ENCODE data around the gene MYOM1.

Gene MYOM1

DNA sequence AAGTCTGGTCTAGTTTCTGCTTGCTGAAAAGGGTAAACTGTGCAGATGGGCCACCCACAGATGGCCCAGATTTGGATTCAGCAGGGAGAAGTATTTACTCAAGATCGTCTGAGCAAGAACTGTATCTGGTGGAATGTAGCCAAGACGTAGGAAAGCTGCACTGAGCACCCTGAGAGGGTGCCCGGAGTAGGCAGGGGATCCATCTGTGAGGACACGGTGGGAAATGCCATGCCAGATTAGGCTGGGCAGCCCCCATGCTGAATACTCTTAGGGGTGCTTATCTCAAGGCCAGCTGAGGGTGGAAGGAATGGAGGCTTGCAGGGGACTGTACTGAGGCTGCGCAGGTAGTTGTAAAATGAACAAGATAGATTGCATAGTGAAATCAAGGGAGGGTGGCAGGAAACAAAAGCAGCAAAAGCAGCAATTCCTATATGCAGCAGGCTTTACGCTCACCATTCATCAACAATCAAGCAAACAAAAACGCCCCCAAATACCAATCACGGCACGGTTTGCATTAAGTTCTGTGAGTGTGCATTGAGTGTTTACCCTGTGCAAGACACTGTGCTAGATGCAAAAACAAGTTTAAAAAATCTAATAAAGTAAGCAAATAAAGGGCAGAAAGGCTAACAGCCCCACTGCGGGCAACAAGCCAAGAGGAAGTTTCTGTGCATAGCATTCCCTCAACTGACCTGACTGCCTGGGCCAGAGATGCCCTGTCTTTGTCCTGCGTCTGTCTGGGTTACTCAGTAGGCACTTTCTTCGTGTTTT is 174.7 kb downstream of the MYOM1 start:
- TF ChIP-seq, protein P1, sequence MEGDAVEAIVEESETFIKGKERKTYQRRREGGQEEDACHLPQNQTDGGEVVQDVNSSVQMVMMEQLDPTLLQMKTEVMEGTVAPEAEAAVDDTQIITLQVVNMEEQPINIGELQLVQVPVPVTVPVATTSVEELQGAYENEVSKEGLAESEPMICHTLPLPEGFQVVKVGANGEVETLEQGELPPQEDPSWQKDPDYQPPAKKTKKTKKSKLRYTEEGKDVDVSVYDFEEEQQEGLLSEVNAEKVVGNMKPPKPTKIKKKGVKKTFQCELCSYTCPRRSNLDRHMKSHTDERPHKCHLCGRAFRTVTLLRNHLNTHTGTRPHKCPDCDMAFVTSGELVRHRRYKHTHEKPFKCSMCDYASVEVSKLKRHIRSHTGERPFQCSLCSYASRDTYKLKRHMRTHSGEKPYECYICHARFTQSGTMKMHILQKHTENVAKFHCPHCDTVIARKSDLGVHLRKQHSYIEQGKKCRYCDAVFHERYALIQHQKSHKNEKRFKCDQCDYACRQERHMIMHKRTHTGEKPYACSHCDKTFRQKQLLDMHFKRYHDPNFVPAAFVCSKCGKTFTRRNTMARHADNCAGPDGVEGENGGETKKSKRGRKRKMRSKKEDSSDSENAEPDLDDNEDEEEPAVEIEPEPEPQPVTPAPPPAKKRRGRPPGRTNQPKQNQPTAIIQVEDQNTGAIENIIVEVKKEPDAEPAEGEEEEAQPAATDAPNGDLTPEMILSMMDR (conservative IDR thresholded peaks at IDR 0.05; ENCODE audit: low read depth, low read length), result no peak
- no peak for DNase-seq (ENCODE audit: low read depth)
- H3K4me3 ChIP-seq (ENCODE audit: low read length), result no peak overlapping the region

DNA sequence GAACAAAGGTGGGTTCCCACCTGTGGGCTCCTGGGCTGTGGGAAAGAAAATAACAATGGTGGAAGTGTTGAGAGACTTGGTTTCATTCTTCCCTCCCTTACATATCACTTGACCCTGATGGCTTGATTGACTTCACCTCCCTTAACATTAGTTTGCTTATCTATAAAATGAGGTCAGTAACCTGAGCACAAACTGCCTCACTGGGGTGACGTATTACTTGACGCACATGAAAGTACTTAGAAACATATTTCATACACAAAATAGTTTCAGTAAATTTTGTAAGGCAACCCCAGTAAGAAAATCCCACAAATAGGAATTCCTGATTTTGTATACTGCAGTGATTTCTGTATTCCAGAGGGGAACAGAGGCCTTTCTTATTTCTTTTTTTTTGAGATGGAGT is 177.4 kb downstream of the MYOM1 start:
- DNase-seq (ENCODE audit: low read depth), result no peak
- TF ChIP-seq, protein P1 (conservative IDR thresholded peaks at IDR 0.05; ENCODE audit: low read depth, low read length), result no peak
- no peak overlapping the region for H3K4me3 ChIP-seq (ENCODE audit: low read length)

DNA sequence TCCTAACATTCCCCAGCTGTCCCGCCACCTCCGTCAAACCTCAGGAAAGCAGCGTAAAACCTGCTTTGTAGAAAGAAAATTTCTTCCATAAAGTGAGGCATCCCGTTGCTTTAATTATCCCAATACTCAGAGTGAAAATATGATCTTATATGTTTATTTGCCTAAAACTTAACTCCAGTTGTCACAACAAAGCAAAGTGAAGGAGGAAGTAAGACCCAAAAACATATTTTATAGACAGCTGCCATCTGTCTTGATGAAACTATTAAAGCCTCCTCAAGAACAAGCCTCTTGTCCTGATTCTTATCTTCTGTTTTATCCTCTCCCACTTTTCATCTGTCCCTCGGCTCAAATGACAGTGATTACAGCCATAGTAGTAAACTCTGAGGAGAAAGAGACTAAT is 177.9 kb downstream of the MYOM1 start:
- H3K4me3 ChIP-seq (ENCODE audit: low read length), result no peak overlapping the region
- TF ChIP-seq, protein P1 (conservative IDR thresholded peaks at IDR 0.05; ENCODE audit: low read depth, low read length), result no peak
- DNase-seq (ENCODE audit: low read depth), result no peak

DNA sequence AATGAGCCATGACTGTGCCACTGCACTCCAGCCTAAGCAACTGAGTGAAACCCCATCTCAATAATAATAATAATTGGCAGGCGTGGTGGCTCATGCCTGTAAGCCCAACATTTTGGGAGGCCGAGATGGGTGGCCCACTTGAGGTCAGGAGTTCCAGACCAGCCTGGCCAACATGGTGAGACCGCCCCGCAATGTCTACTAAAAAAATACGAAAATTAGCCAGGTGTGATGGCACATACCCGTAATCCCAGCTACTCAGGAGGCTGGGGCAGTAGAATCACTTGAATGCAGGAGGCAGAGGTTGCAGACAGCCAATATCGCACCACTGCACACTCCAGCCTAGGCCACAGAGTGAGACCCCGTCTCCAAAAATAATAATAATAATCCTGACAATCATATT is 178.9 kb downstream of the MYOM1 start:
- DNase-seq (ENCODE audit: low read depth), result no peak
- no peak overlapping the region for H3K4me3 ChIP-seq (ENCODE audit: low read length)
- TF ChIP-seq, protein P1 (conservative IDR thresholded peaks at IDR 0.05; ENCODE audit: low read depth, low read length), result no peak

DNA sequence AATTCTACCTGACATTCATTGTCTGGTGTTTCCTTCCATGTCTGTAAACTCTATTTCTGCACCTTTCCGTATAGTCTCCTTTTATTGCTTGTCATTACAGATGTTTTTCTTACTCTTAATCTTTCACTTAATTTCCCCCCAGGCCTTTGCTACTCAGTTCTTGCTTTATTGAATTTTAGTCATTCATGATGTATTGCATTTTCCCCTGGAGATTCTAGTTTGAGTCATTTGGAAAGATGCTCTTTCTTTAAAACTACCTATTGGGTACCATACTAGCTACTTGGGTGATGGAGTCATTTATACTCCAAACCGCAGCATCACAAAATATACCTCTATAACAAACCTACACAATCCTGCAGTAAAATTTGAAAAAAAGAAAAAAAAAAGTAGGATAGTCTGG is 179.6 kb downstream of the MYOM1 start:
- TF ChIP-seq, protein P1 (conservative IDR thresholded peaks at IDR 0.05; ENCODE audit: low read depth, low read length), result no peak

DNA sequence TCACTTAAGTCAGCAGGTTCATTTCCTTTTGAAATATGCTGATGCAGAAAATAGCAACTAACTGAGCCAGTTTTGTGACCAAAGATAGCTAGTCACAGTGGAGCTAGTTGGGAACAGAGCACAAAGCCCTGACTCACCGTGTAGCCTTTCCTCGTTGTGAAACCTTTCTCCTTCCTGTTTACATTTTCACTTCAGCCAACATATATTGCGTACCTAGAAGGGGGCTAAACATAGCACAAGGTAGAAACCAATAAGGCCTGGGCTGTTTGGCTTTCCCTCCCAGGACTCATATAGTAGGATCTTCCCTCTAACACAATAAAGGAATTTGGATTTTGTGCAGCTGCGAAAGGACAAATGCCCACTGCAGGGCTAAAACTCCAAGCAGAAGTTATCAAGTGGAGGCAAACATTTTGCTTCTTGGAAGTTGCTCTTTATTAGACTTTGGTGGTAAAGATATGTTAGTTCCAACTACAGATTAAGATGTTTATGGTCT is 182.3 kb downstream of the MYOM1 start:
- TF ChIP-seq, protein P1 (conservative IDR thresholded peaks at IDR 0.05; ENCODE audit: low read depth, low read length), result no peak
- peak; percentile 84 for DNase-seq (ENCODE audit: low read depth)
- H3K4me3 ChIP-seq (ENCODE audit: low read length), result no peak overlapping the region

More for the DNA sequence above, 179.6 kb downstream of the MYOM1 start:
- H3K4me3 ChIP-seq (ENCODE audit: low read length), result no peak overlapping the region
- DNase-seq (ENCODE audit: low read depth), result no peak

DNA sequence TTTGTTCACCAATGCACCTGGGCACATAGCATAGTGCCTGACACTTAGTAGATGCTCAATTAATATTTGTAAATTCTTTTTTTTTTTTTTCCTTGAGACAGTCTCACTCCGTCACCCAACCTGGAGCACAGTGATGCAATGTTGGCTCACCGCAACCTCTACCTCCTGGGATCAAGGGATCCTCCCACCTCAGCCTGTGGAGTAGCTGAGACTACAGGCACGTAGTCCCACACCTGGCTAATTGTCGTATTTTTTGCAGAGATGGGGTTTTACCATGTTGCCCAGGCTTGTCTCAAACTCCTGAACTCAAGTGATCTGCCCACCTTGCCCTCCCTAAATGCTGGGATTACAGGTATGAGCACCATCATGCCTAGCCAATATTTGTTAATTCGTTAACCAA is 183.7 kb downstream of the MYOM1 start:
- no peak for DNase-seq (ENCODE audit: low read depth)
- TF ChIP-seq, protein P1 (conservative IDR thresholded peaks at IDR 0.05; ENCODE audit: low read depth, low read length), result no peak
- no peak overlapping the region for H3K4me3 ChIP-seq (ENCODE audit: low read length)

All from retinal pigment epithelial cell (primary cell).